Dermis microvascular lymphatic vessel endothelial cell (primary cell): ENCODE data around the gene SETDB1. TPM values are rescaled to one million over a fixed set of nuclear protein-coding genes. Genes with fewer than 3 reads are reported as not detected.
A peak's percentile ranks its signal among the peaks of the same experiment; 100 is the strongest.

Source experiments
- DNase-seq, 2 donors: peaks; one replicate each; pipeline versions ENCODE4 v3.0.0 to v3.0.0-alpha.2; 2010; ENCODE audit warnings: low read depth in 2 of 2
- total RNA-seq: library from RNA; depleted of rRNA; stranded (reverse); fragments of >200 nt; gene quantifications from 2 replicates; pipeline ENCODE4 v1.2.1, GENCODE V29; 2014

Gene SETDB1
- total RNA-seq, 1 donor from 2014 or later: 25.9 TPM

- DNase-seq: peak; percentile 35 to 85
Measured at GRCh38 chr1:150974580-150975478, 48.7 kb downstream of the SETDB1 start, which contains the start of gene CERS2. TSS of gene CERS2 (minus strand) at chr1:150974835. CDS start at chr1:150969090, 5,745 bp downstream.

GRCh38 chr1:150976401-150976821 is 50.2 kb downstream of the SETDB1 start:
- no peak for DNase-seq

- DNase-seq: peak in 1 of 2 donors; percentile 67
Measured at GRCh38 chr1:150976879-150977694, 50.9 kb downstream of the SETDB1 start.

GRCh38 chr1:150979092-150980056 is 53.2 kb downstream of the SETDB1 start:
- peak; percentile 51 to 87 for DNase-seq

- DNase-seq: no peak
Measured at GRCh38 chr1:150981177-150981804, 55.1 kb downstream of the SETDB1 start.

- DNase-seq: no peak
Measured at GRCh38 chr1:150981805-150982712, 55.9 kb downstream of the SETDB1 start, which contains the start of gene ANXA9. TSS of gene ANXA9 (plus strand) at chr1:150982292. CDS start at chr1:150983106, 814 bp downstream.

- no peak for DNase-seq
Measured at GRCh38 chr1:150985179-150985825, 59.1 kb downstream of the SETDB1 start.

GRCh38 chr1:150987924-150988323 is 61.8 kb downstream of the SETDB1 start:
- DNase-seq: no peak

GRCh38 chr1:150992626-150993025 is 66.5 kb downstream of the SETDB1 start:
- DNase-seq: no peak

GRCh38 chr1:150994248-150994647 is 68.1 kb downstream of the SETDB1 start:
- no peak for DNase-seq

- no peak for DNase-seq
Measured at GRCh38 chr1:150995460-150995859, 69.3 kb downstream of the SETDB1 start.

- DNase-seq: peak in 1 of 2 donors; percentile 25
Measured at GRCh38 chr1:150995896-150996295, 69.7 kb downstream of the SETDB1 start.

- no peak for DNase-seq
Measured at GRCh38 chr1:150997126-150997872, 71.1 kb downstream of the SETDB1 start.

- no peak for DNase-seq
Measured at GRCh38 chr1:150997949-150998348, 71.8 kb downstream of the SETDB1 start.

GRCh38 chr1:150999051-150999674 is 73.0 kb downstream of the SETDB1 start:
- DNase-seq: peak in 1 of 2 donors; percentile 85

- DNase-seq: no peak
Measured at GRCh38 chr1:150999926-151000325, 73.8 kb downstream of the SETDB1 start.

GRCh38 chr1:151000408-151000807 is 74.2 kb downstream of the SETDB1 start:
- no peak for DNase-seq

GRCh38 chr1:151001602-151002001 is 75.4 kb downstream of the SETDB1 start:
- DNase-seq: no peak
